ENCODE data around the gene NAT14. TPM values are rescaled to one million over a fixed set of nuclear protein-coding genes. Genes with fewer than 3 reads are reported as not detected.

The NAT14 gene
- total RNA-seq, 2 donors from 2014 or later: 3.4 to 3.8 TPM

DNA sequence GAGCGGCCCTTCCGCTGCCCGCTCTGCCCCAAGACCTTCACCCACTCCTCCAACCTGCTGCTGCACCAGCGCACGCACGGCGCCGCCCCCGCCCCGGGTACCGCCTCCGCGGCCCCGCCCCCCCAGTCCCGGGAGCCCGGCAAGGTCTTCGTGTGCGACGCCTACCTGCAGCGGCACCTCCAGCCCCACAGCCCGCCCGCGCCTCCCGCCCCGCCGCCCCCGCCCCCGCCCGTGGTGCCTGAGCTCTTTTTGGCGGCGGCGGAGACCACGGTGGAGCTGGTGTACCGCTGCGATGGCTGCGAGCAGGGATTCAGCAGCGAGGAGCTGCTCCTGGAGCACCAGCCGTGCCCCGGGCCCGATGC, 3.2 kb upstream of the NAT14 start:
- Histone ChIP-seq H3K4me1 (ENCODE audit: control insufficient read depth in 1 of 2, low read depth in 2 of 2) (peaks cover 29 to 35% of the 10 kb centered on the region in 2 donors), H3K27me3 (replicated peaks; ENCODE audit: insufficient read depth) (no peaks in the 10 kb centered on the region), H3K36me3 (peaks cover 10% of the 10 kb centered on the region), H3K9me3 (no peaks in the 10 kb centered on the region), H3K4me3 (no peak overlapping the region), H3K27ac (no peak overlapping the region)
- TF ChIP-seq, protein P1, sequence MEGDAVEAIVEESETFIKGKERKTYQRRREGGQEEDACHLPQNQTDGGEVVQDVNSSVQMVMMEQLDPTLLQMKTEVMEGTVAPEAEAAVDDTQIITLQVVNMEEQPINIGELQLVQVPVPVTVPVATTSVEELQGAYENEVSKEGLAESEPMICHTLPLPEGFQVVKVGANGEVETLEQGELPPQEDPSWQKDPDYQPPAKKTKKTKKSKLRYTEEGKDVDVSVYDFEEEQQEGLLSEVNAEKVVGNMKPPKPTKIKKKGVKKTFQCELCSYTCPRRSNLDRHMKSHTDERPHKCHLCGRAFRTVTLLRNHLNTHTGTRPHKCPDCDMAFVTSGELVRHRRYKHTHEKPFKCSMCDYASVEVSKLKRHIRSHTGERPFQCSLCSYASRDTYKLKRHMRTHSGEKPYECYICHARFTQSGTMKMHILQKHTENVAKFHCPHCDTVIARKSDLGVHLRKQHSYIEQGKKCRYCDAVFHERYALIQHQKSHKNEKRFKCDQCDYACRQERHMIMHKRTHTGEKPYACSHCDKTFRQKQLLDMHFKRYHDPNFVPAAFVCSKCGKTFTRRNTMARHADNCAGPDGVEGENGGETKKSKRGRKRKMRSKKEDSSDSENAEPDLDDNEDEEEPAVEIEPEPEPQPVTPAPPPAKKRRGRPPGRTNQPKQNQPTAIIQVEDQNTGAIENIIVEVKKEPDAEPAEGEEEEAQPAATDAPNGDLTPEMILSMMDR (IDR thresholded peaks at IDR 0.05): no peak
- DNase-seq (ENCODE audit: low spot score) (no peak), ATAC-seq (ENCODE audit: insufficient number of reproducible peaks, low FRiP score, low read depth) (no peak)

DNA sequence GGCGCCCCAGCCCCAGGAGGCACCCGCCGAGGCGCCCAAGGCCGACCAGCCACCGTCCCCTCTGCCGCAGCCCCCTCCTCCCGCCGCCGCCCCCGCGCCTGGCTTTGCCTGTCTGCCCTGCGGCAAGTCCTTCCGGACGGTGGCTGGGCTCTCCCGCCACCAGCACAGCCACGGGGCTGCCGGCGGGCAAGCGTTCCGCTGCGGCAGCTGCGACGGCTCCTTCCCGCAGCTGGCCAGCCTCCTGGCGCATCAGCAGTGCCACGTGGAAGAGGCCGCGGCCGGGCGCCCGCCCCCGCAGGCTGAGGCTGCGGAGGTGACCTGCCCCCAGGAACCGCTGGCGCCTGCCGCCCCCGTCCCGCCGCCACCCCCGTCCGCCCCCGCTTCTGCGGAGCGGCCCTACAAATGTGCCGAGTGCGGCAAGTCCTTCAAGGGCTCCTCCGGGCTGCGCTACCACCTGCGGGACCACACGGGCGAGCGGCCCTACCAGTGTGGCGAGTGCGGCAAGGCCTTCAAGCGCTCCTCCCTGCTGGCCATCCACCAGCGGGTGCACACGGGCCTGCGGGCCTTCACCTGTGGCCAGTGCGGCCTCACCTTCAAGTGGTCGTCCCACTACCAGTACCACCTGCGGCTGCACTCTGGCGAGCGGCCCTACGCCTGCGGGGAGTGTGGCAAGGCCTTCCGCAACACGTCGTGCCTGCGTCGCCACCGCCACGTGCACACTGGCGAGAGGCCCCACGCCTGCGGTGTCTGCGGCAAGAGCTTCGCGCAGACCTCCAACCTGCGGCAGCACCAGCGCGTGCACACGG, 2.6 kb upstream of the NAT14 start:
- Histone ChIP-seq H3K4me1 (ENCODE audit: control insufficient read depth in 1 of 2, low read depth in 2 of 2) (peaks cover 31 to 39% of the 10 kb centered on the region in 2 donors), H3K9me3 (no peaks in the 10 kb centered on the region), H3K36me3 (peaks cover 10% of the 10 kb centered on the region), H3K27ac (no peak overlapping the region), H3K27me3 (replicated peaks; ENCODE audit: insufficient read depth) (no peaks in the 10 kb centered on the region), H3K4me3 (no peak overlapping the region)
- TF ChIP-seq, protein P1 (IDR thresholded peaks at IDR 0.05): no peak
- DNase-seq (ENCODE audit: low spot score): no peak
- no peak for ATAC-seq (ENCODE audit: insufficient number of reproducible peaks, low FRiP score, low read depth)

DNA sequence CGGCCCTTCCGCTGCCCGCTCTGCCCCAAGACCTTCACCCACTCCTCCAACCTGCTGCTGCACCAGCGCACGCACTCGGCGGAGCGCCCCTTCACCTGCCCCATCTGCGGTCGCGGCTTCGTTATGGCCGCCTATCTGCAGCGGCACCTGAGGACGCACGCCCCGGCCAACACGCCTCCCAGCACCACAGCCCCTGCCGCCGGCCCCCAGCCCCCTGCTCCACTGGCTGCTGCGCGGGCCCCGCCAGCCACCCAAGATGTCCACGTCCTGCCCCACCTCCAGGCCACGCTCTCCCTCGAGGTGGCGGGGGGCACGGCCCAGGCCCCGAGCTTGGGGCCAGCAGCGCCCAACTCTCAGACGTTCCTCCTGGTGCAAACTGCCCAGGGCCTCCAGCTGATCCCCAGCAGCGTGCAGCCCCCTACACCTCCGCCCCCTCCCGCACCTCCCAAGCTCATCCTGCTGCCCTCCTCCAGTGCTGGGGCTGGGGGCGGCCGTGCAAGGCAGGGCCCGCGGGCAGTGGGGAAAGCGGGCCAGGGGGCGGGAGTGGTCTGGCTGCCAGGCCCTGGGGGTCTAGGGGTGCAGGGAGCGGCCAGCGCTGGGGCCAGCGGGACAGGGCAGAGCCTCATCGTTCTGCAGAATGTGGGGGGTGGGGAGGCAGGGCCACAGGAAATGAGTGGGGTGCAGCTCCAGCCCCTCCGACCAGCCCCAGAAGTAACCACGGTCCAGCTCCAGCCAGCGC, 1.9 kb upstream of the NAT14 start:
- H3K27me3 ChIP-seq (replicated peaks; ENCODE audit: insufficient read depth): no peaks in the 10 kb centered on the region
- peaks cover 10% of the 10 kb centered on the region for H3K36me3 ChIP-seq
- DNase-seq (ENCODE audit: low spot score) (no peak), ATAC-seq (ENCODE audit: insufficient number of reproducible peaks, low FRiP score, low read depth) (no peak)
- no peak overlapping the region for H3K27ac ChIP-seq
- no peak overlapping the region for H3K4me3 ChIP-seq
- TF ChIP-seq, protein P1 (IDR thresholded peaks at IDR 0.05): no peak
- H3K4me1 ChIP-seq (ENCODE audit: control insufficient read depth in 1 of 2, low read depth in 2 of 2): peaks cover 29 to 38% of the 10 kb centered on the region in 2 donors
- no peaks in the 10 kb centered on the region for H3K9me3 ChIP-seq

DNA sequence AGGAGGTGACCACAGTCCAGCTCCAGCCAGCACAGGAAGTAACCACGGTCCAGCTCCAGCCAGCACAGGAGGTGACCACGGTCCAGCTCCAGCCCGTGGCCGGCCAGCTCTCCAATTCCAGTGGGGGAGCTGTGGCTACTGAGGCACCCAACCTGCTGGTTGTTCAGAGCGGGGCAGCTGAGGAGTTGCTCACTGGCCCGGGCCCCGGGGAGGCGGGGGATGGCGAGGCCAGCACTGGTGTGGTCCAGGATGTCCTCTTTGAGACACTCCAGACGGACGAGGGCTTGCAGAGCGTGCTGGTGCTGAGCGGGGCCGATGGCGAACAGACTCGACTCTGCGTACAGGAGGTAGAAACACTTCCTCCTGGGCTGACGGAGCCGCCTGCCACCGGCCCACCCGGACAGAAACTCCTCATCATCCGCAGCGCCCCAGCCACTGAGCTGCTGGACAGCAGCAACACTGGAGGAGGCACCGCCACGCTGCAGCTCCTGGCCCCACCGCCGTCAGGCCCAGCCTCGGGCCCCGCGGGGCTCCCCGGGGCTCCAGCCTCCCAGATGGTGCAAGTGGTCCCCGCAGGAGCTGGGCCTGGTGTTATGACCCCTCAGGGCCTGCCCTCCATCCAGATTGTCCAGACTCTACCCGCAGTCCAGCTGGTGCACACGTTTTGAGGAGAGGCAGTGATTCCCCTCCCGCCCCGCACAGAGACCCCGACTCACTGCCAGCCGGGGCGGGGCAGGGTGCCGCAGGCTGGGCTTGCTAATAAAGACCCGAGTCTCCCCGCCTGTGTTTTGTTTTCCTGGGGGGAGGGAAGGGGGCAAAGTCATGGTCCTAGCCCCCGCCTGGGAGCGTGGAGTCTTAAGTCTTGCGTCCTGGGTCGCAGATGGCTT, 1.0 kb upstream of the NAT14 start:
- peaks cover 31 to 42% of the 10 kb centered on the region in 2 donors for H3K4me1 ChIP-seq (ENCODE audit: control insufficient read depth in 1 of 2, low read depth in 2 of 2)
- ATAC-seq (ENCODE audit: insufficient number of reproducible peaks, low FRiP score, low read depth): no peak
- H3K36me3 ChIP-seq: peaks cover 10% of the 10 kb centered on the region
- peak overlapping the region in 1 of 2 donors; percentile 90 for H3K27ac ChIP-seq
- TF ChIP-seq, protein P1 (IDR thresholded peaks at IDR 0.05): no peak
- peak overlapping the region; percentile 91 for H3K4me3 ChIP-seq
- DNase-seq (ENCODE audit: low spot score): no peak
- H3K27me3 ChIP-seq (replicated peaks; ENCODE audit: insufficient read depth): no peaks in the 10 kb centered on the region
- no peaks in the 10 kb centered on the region for H3K9me3 ChIP-seq
